HepG2 (cell line): ENCODE measurements around the gene SEPHS2. TPM values are rescaled to one million over a fixed set of nuclear protein-coding genes. Genes with fewer than 3 reads are reported as not detected.
A peak's percentile ranks its signal among the peaks of the same experiment; 100 is the strongest.

Experiments
- DNMT3B ChIP-seq: conservative IDR thresholded peaks from 2 replicates; pipeline ENCODE4 v1.6.1; 2016; ENCODE audit warnings: missing biosample characterization, control low read depth
- GTF2F1 ChIP-seq: fragments of 150-350 bp; IDR thresholded peaks from 2 replicates; pipeline ENCODE4 v1.6.1; 2014; ENCODE audit warnings: low read length
- GZF1 ChIP-seq: sonication (generic); formaldehyde crosslinking; IDR thresholded peaks from 2 replicates; pipeline ENCODE4 v1.5.1; 2020; ENCODE audit warnings: mild to moderate bottlenecking, missing genetic modification reagents
- HHEX ChIP-seq: IDR thresholded peaks from 2 replicates; pipeline ENCODE4 v1.6.1; 2016; ENCODE audit warnings: control low read depth
- HNF4G ChIP-seq, 2 experiments: sonication (generic) in 1 of 2; formaldehyde crosslinking in 1 of 2; IDR thresholded peaks; 2 replicates each; pipeline versions ENCODE4 v1.4.0 to v1.6.1; 2011 to 2020; ENCODE audit warnings: borderline replicate concordance in 2 of 2, low read depth in 2 of 2, mild to moderate bottlenecking in 2 of 2, low read length in 1 of 2, missing genetic modification reagents in 1 of 2, moderate library complexity in 1 of 2
- KAT7 ChIP-seq: IDR thresholded peaks from 2 replicates; pipeline ENCODE4 v1.6.1; 2018; ENCODE audit warnings: borderline replicate concordance, missing compliant biosample characterization
- MXI1 ChIP-seq: IDR thresholded peaks from 3 replicates; pipeline ENCODE4 v1.6.1; 2012; ENCODE audit warnings: low read depth, low read length, inconsistent platforms, borderline replicate concordance
- NR2C2 ChIP-seq: sonication (generic); formaldehyde crosslinking; IDR thresholded peaks from 2 replicates; pipeline ENCODE4 v1.4.0; 2020; ENCODE audit warnings: missing genetic modification reagents, mild to moderate bottlenecking, moderate library complexity, borderline replicate concordance
- ONECUT2 ChIP-seq: sonication (generic); formaldehyde crosslinking; IDR thresholded peaks from 2 replicates; pipeline ENCODE4 v1.4.0; 2020; ENCODE audit warnings: missing genetic modification reagents
- PATZ1 ChIP-seq: sonication (generic); formaldehyde crosslinking; IDR thresholded peaks from 2 replicates; pipeline ENCODE4 v1.4.0; 2020; ENCODE audit warnings: missing genetic modification reagents
- PAXIP1 ChIP-seq: sonication (generic); formaldehyde crosslinking; conservative IDR thresholded peaks from 2 replicates; pipeline ENCODE4 v1.4.0; 2020; ENCODE audit warnings: mild to moderate bottlenecking, missing genetic modification reagents, moderate library complexity
- REPIN1 ChIP-seq: sonication (generic); formaldehyde crosslinking; IDR thresholded peaks from 2 replicates; pipeline ENCODE4 v1.8.0; 2022; ENCODE audit warnings: missing genetic modification reagents, low read depth, mild to moderate bottlenecking, borderline replicate concordance
- SCMH1 ChIP-seq: sonication (generic); formaldehyde crosslinking; IDR thresholded peaks from 2 replicates; pipeline ENCODE4 v1.9.0; 2021; ENCODE audit warnings: missing genetic modification reagents, mild to moderate bottlenecking, borderline replicate concordance
- TGIF2 ChIP-seq: IDR thresholded peaks from 2 replicates; pipeline ENCODE4 v1.6.1; 2016; ENCODE audit warnings: control low read depth, missing compliant biosample characterization
- XRCC5 ChIP-seq: fragments of 200-400 bp; formaldehyde crosslinking; optimal IDR thresholded peaks from 2 replicates; pipeline ENCODE3; 2017; ENCODE audit warnings: mild to moderate bottlenecking, low read length
- ZMYM2 ChIP-seq: sonication (generic); formaldehyde crosslinking; IDR thresholded peaks from 2 replicates; pipeline ENCODE4 v1.8.0; 2022; ENCODE audit warnings: mild to moderate bottlenecking, missing genetic modification reagents
- ZNF20 ChIP-seq: sonication (generic); formaldehyde crosslinking; IDR thresholded peaks from 2 replicates; pipeline ENCODE4 v1.4.0; 2020; ENCODE audit warnings: mild to moderate bottlenecking, moderate library complexity, missing genetic modification reagents
- ZNF362 ChIP-seq: sonication (generic); formaldehyde crosslinking; IDR thresholded peaks from 2 replicates; pipeline ENCODE4 v1.4.0; 2020; ENCODE audit warnings: missing genetic modification reagents, mild to moderate bottlenecking, borderline replicate concordance
- ZNF382 ChIP-seq: sonication (generic); formaldehyde crosslinking; IDR thresholded peaks from 2 replicates; pipeline ENCODE4 v1.5.0; 2020; ENCODE audit warnings: missing genetic modification reagents, mild to moderate bottlenecking, borderline replicate concordance
- ZNF513 ChIP-seq: sonication (generic); formaldehyde crosslinking; conservative IDR thresholded peaks from 2 replicates; pipeline ENCODE4 v1.5.0; 2020; ENCODE audit warnings: missing genetic modification reagents
- polyA plus RNA-seq, 8 experiments: library from polyadenylated mRNA; depleted of rRNA in 3 of 8; stranded (reverse) in 7 of 8; unstranded in 1 of 8; fragments of >200 nt; fragmentation: Illumina TruSeq in 4 of 8; extraction: Trizol in 4 of 8; gene quantifications; 2 replicates each; pipeline versions ENCODE4 v1.2.1 to v1.2.3, GENCODE V29; 2011 to 2016; ENCODE audit warnings: low read depth in 4 of 8, missing spikeins in 1 of 8, mixed read lengths in 1 of 8; ENCODE audit not compliant: insufficient read depth in 1 of 8
- total RNA-seq, 5 experiments: library from RNA; depleted of rRNA; stranded (reverse); fragments of >200 nt; fragmentation: Illumina TruSeq; extraction: Trizol; gene quantifications; 2 replicates each; pipeline ENCODE4 v1.2.3, GENCODE V29; 2016; ENCODE audit warnings: low read depth in 1 of 5

Gene SEPHS2
- total and polyA plus RNA-seq, 2 of the 13 experiments (the other 11 are each of a cell fraction or from before 2014, with no cell fraction given), result 20.7 to 127 TPM

- TF ChIP-seq ZNF20 (no peak), ZNF513 (CRISPR knock-in tag) (no peak), PATZ1 (CRISPR knock-in tag) (no peak), MXI1 (peak; percentile 68; the same call in 1 of the 3 replicates), DNMT3B (no peak; the same call in 1 of the 2 replicates), GTF2F1 (no peak), NR2C2 (CRISPR knock-in tag) (peak; percentile 51; the same call in 1 of the 2 replicates), HNF4G (IDR thresholded peaks at IDR 0.05; ENCODE audit: borderline replicate concordance, low read depth, low read length) (peak; percentile 85), HNF4G (CRISPR knock-in tag; IDR thresholded peaks at IDR 0.05; ENCODE audit: borderline replicate concordance, low read depth) (peak; percentile 50; the same call in 1 of the 2 replicates), ZMYM2 (CRISPR knock-in tag) (peak; percentile 100), ZNF362 (CRISPR knock-in tag) (0 out of 2 replicates have a peak, but pooled peaks have one; percentile 23), KAT7 (CRISPR knock-in tag) (peak; percentile 34; the same call in 1 of the 2 replicates), ZNF382 (CRISPR knock-in tag) (no peak), ONECUT2 (no peak), XRCC5 (no peak), REPIN1 (peak; percentile 24; the same call in 1 of the 2 replicates), HHEX (CRISPR knock-in tag) (peak; percentile 66), TGIF2 (peak; percentile 75), SCMH1 (no peak), PAXIP1 (peak; percentile 94), GZF1 (CRISPR knock-in tag) (no peak)
Observed at GRCh38 chr16:30401768-30402425, 43.8 kb downstream of the SEPHS2 start (continued).
